Measurements from ENCODE around the gene MIPOL1. TPM values are rescaled to one million over a fixed set of nuclear protein-coding genes. Genes with fewer than 3 reads are reported as not detected.
"Not testable (repeated sequence)": the region's sequence is repeated elsewhere in the genome, so short reads cannot be mapped to it uniquely, and the experiment has no call there.

MIPOL1 gene
- total and polyA plus RNA-seq, 4 experiments from 2014 or later, result 0.25 to 0.98 (median 0.69) TPM

GRCh38 chr14:37284760-37285159 lies 87.0 kb downstream of the MIPOL1 start:
- no peak for DNase-seq
- Histone ChIP-seq H3K27me3 (ENCODE audit: insufficient read depth, low read length) (no peaks in the 10 kb centered on the region), H3K27ac (ENCODE audit: low read depth, low read length) (no peak overlapping the region), H3K4me1 (ENCODE audit: insufficient read depth, low read length) (no peaks in the 10 kb centered on the region), H3K36me3 (ENCODE audit: insufficient read depth, low read length) (no peaks in the 10 kb centered on the region), H3K4me3 (ENCODE audit: low read length in 2 of 2) (no peak overlapping the region), H3K9me3 (ENCODE audit: control insufficient read depth in 1 of 2, low read length in 2 of 2) (no peaks in the 10 kb centered on the region)
- H3K4me1 Mint-ChIP-seq, result no peaks in the 10 kb centered on the region
- POLR2A ChIA-PET (ENCODE audit: partially characterized antibody), result no interaction called here
- peaks cover 0 to 5% (median 0%) of the 10 kb centered on the region in 8 donors for H3K9me3 Mint-ChIP-seq
- intact Hi-C loops (cut with micrococcal nuclease), result no loop called here
- H3K27ac Mint-ChIP-seq, result no peak overlapping the region
- no peak overlapping the region for H3K4me3 Mint-ChIP-seq
- CTCF ChIA-PET (ENCODE audit: partially characterized antibody), result no interaction called here
- no peaks in the 10 kb centered on the region for H3K36me3 Mint-ChIP-seq
- no peaks in the 10 kb centered on the region for H3K27me3 Mint-ChIP-seq

- H3K27me3 ChIP-seq (ENCODE audit: insufficient read depth, low read length), result no peaks in the 10 kb centered on the region
- no peak overlapping the region for H3K27ac ChIP-seq (ENCODE audit: low read depth, low read length)
- CTCF ChIA-PET (ENCODE audit: partially characterized antibody), result interaction anchor here (0.7 kb wide), 1 partner anchor 8 kb away, joined by 3 read pairs; no protein-coding TSS in a partner anchor
- no peaks in the 10 kb centered on the region for H3K4me1 ChIP-seq (ENCODE audit: insufficient read depth, low read length)
- intact Hi-C loops (cut with micrococcal nuclease), result no loop called here
- H3K9me3 ChIP-seq (ENCODE audit: control insufficient read depth in 1 of 2, low read length in 2 of 2), result no peaks in the 10 kb centered on the region
- Mint-ChIP-seq H3K4me1 (no peaks in the 10 kb centered on the region), H3K27me3 (no peaks in the 10 kb centered on the region), H3K36me3 (no peaks in the 10 kb centered on the region), H3K9me3 (peaks cover 0 to 5% (median 0%) of the 10 kb centered on the region in 8 donors), H3K4me3 (no peak overlapping the region), H3K27ac (no peak overlapping the region)
- POLR2A ChIA-PET (ENCODE audit: partially characterized antibody), result no interaction called here
- no peak for DNase-seq
- H3K36me3 ChIP-seq (ENCODE audit: insufficient read depth, low read length), result no peaks in the 10 kb centered on the region
- H3K4me3 ChIP-seq (ENCODE audit: low read length in 2 of 2), result no peak overlapping the region
These were observed 87.5 kb downstream of the MIPOL1 start for GRCh38 chr14:37285220-37285619.

GRCh38 chr14:37289688-37290087 lies 92.0 kb downstream of the MIPOL1 start:
- Mint-ChIP-seq H3K4me3 (no peak overlapping the region), H3K27me3 (no peaks in the 10 kb centered on the region), H3K9me3 (peaks cover 0 to 8% (median 4%) of the 10 kb centered on the region in 8 donors), H3K4me1 (no peaks in the 10 kb centered on the region), H3K27ac (no peak overlapping the region), H3K36me3 (no peaks in the 10 kb centered on the region)
- Histone ChIP-seq H3K4me3 (ENCODE audit: low read length in 2 of 2) (no peak overlapping the region), H3K27ac (ENCODE audit: low read depth, low read length) (no peak overlapping the region), H3K36me3 (ENCODE audit: insufficient read depth, low read length) (no peaks in the 10 kb centered on the region), H3K27me3 (ENCODE audit: insufficient read depth, low read length) (no peaks in the 10 kb centered on the region), H3K4me1 (ENCODE audit: insufficient read depth, low read length) (no peaks in the 10 kb centered on the region), H3K9me3 (ENCODE audit: control insufficient read depth in 1 of 2, low read length in 2 of 2) (no peaks in the 10 kb centered on the region)
- POLR2A ChIA-PET (ENCODE audit: partially characterized antibody), result no interaction called here
- intact Hi-C loops (cut with micrococcal nuclease), result no loop called here
- DNase-seq, result no peak
- CTCF ChIA-PET (ENCODE audit: partially characterized antibody), result no interaction called here

GRCh38 chr14:37295262-37295661 lies 97.5 kb downstream of the MIPOL1 start:
- H3K27ac Mint-ChIP-seq; H3K27me3 Mint-ChIP-seq; POLR2A ChIA-PET (ENCODE audit: partially characterized antibody); H3K4me3 Mint-ChIP-seq; H3K4me3 ChIP-seq (ENCODE audit: low read length in 2 of 2); H3K36me3 Mint-ChIP-seq; H3K27ac ChIP-seq (ENCODE audit: low read depth, low read length); H3K4me1 Mint-ChIP-seq; intact Hi-C loops (cut with micrococcal nuclease); H3K4me1 ChIP-seq (ENCODE audit: insufficient read depth, low read length); H3K36me3 ChIP-seq (ENCODE audit: insufficient read depth, low read length); DNase-seq; H3K9me3 ChIP-seq (ENCODE audit: control insufficient read depth in 1 of 2, low read length in 2 of 2); H3K27me3 ChIP-seq (ENCODE audit: insufficient read depth, low read length); CTCF ChIA-PET (ENCODE audit: partially characterized antibody): not testable (repeated sequence)
- peaks cover 2 to 15% (median 7%) of the 10 kb centered on the region in 8 donors for H3K9me3 Mint-ChIP-seq

- Histone ChIP-seq H3K27me3 (ENCODE audit: insufficient read depth, low read length) (no peaks in the 10 kb centered on the region), H3K36me3 (ENCODE audit: insufficient read depth, low read length) (no peaks in the 10 kb centered on the region), H3K9me3 (ENCODE audit: control insufficient read depth in 1 of 2, low read length in 2 of 2) (no peaks in the 10 kb centered on the region), H3K4me1 (ENCODE audit: insufficient read depth, low read length) (no peaks in the 10 kb centered on the region), H3K27ac (ENCODE audit: low read depth, low read length) (no peak overlapping the region), H3K4me3 (ENCODE audit: low read length in 2 of 2) (no peak overlapping the region)
- Mint-ChIP-seq H3K4me3 (no peak overlapping the region), H3K36me3 (no peaks in the 10 kb centered on the region), H3K4me1 (no peaks in the 10 kb centered on the region), H3K27me3 (no peaks in the 10 kb centered on the region), H3K27ac (no peak overlapping the region), H3K9me3 (peaks cover 0 to 12% (median 5%) of the 10 kb centered on the region in 8 donors)
- ChIA-PET CTCF (ENCODE audit: partially characterized antibody) (no interaction called here), POLR2A (ENCODE audit: partially characterized antibody) (no interaction called here)
- intact Hi-C loops (cut with micrococcal nuclease), result no loop called here
- DNase-seq, result no peak
These were observed 113.5 kb downstream of the MIPOL1 start for GRCh38 chr14:37311252-37311651.

GRCh38 chr14:37318938-37319337 lies 121.2 kb downstream of the MIPOL1 start:
- POLR2A ChIA-PET (ENCODE audit: partially characterized antibody), result no interaction called here
- no peaks in the 10 kb centered on the region for H3K36me3 ChIP-seq (ENCODE audit: insufficient read depth, low read length)
- Mint-ChIP-seq H3K4me1 (no peaks in the 10 kb centered on the region), H3K27ac (no peak overlapping the region), H3K4me3 (no peak overlapping the region), H3K9me3 (peaks cover 2 to 11% (median 4%) of the 10 kb centered on the region in 8 donors), H3K27me3 (no peaks in the 10 kb centered on the region), H3K36me3 (no peaks in the 10 kb centered on the region)
- DNase-seq, result no peak
- intact Hi-C loops (cut with micrococcal nuclease), result no loop called here
- no peak overlapping the region for H3K4me3 ChIP-seq (ENCODE audit: low read length in 2 of 2)
- no peaks in the 10 kb centered on the region for H3K4me1 ChIP-seq (ENCODE audit: insufficient read depth, low read length)
- CTCF ChIA-PET (ENCODE audit: partially characterized antibody), result no interaction called here
- H3K9me3 ChIP-seq (ENCODE audit: control insufficient read depth in 1 of 2, low read length in 2 of 2), result no peaks in the 10 kb centered on the region
- H3K27ac ChIP-seq (ENCODE audit: low read depth, low read length), result no peak overlapping the region
- H3K27me3 ChIP-seq (ENCODE audit: insufficient read depth, low read length), result no peaks in the 10 kb centered on the region

GRCh38 chr14:37320106-37320505 lies 122.4 kb downstream of the MIPOL1 start:
- Histone ChIP-seq H3K27me3 (ENCODE audit: insufficient read depth, low read length) (no peaks in the 10 kb centered on the region), H3K9me3 (ENCODE audit: control insufficient read depth in 1 of 2, low read length in 2 of 2) (no peaks in the 10 kb centered on the region), H3K4me1 (ENCODE audit: insufficient read depth, low read length) (no peaks in the 10 kb centered on the region), H3K36me3 (ENCODE audit: insufficient read depth, low read length) (no peaks in the 10 kb centered on the region), H3K27ac (ENCODE audit: low read depth, low read length) (no peak overlapping the region), H3K4me3 (ENCODE audit: low read length in 2 of 2) (no peak overlapping the region)
- H3K36me3 Mint-ChIP-seq, result no peaks in the 10 kb centered on the region
- DNase-seq, result no peak
- POLR2A ChIA-PET (ENCODE audit: partially characterized antibody), result no interaction called here
- no peaks in the 10 kb centered on the region for H3K4me1 Mint-ChIP-seq
- H3K4me3 Mint-ChIP-seq, result no peak overlapping the region
- no peak overlapping the region for H3K27ac Mint-ChIP-seq
- intact Hi-C loops (cut with micrococcal nuclease), result no loop called here
- CTCF ChIA-PET (ENCODE audit: partially characterized antibody), result no interaction called here
- no peaks in the 10 kb centered on the region for H3K27me3 Mint-ChIP-seq
- H3K9me3 Mint-ChIP-seq, result peaks cover 2 to 10% (median 4%) of the 10 kb centered on the region in 8 donors

GRCh38 chr14:37325332-37325731 lies 127.6 kb downstream of the MIPOL1 start:
- ChIA-PET CTCF (ENCODE audit: partially characterized antibody) (no interaction called here), POLR2A (ENCODE audit: partially characterized antibody) (no interaction called here)
- Mint-ChIP-seq H3K4me1 (no peaks in the 10 kb centered on the region), H3K27me3 (no peaks in the 10 kb centered on the region), H3K4me3 (no peak overlapping the region), H3K36me3 (no peaks in the 10 kb centered on the region), H3K9me3 (peaks cover 0 to 12% (median 7%) of the 10 kb centered on the region in 8 donors), H3K27ac (no peak overlapping the region)
- Histone ChIP-seq H3K27ac (ENCODE audit: low read depth, low read length) (no peak overlapping the region), H3K36me3 (ENCODE audit: insufficient read depth, low read length) (no peaks in the 10 kb centered on the region), H3K27me3 (ENCODE audit: insufficient read depth, low read length) (no peaks in the 10 kb centered on the region), H3K4me1 (ENCODE audit: insufficient read depth, low read length) (no peaks in the 10 kb centered on the region), H3K9me3 (ENCODE audit: control insufficient read depth in 1 of 2, low read length in 2 of 2) (no peaks in the 10 kb centered on the region), H3K4me3 (ENCODE audit: low read length in 2 of 2) (no peak overlapping the region)
- intact Hi-C loops (cut with micrococcal nuclease), result no loop called here
- DNase-seq, result no peak

All from CD4-positive, alpha-beta memory T cell (primary cell).